SU-DHL-6 (cell line): ENCODE results near the gene TMEM187.
A peak's percentile ranks its signal among the peaks of the same experiment; 100 is the strongest.

ENCODE experiments used
- H2AFZ ChIP-seq: fragments of 200-600 bp; sonication (generic); 2 replicates; pipeline ENCODE4 v1.6.1; 2014; ENCODE audit warnings: low read depth, mild to moderate bottlenecking, moderate library complexity, mixed read lengths, antibody characterized with exemption, low read length; ENCODE audit not compliant: severe bottlenecking
- H3F3A ChIP-seq: fragments of 200-600 bp; shearing (Covaris generic); 2 replicates; pipeline ENCODE4 v1.6.0; 2016; ENCODE audit warnings: antibody characterized with exemption, mild to moderate bottlenecking; ENCODE audit not compliant: insufficient read depth
- H3K27ac ChIP-seq: fragments of 200-600 bp; sonication (generic); 2 replicates; pipeline ENCODE4 v1.5.1; 2016; ENCODE audit warnings: low read depth, mild to moderate bottlenecking, low read length, moderate library complexity, mixed read lengths
- H3K27me3 ChIP-seq: fragments of 200-600 bp; sonication (generic), shearing (Covaris generic); 2 replicates; pipeline ENCODE4 v1.6.0; 2014; ENCODE audit warnings: mild to moderate bottlenecking, low read length
- H3K36me3 ChIP-seq: fragments of 200-600 bp; sonication (generic); 2 replicates; pipeline ENCODE4 v1.6.1; 2014; ENCODE audit warnings: mild to moderate bottlenecking, low read length, mixed read lengths
- H3K4me2 ChIP-seq: fragments of 300-600, 200-600 bp; shearing (Covaris generic), sonication (generic); 2 replicates; pipeline ENCODE4 v1.6.0; 2014; ENCODE audit warnings: low read length, low read depth, mild to moderate bottlenecking; ENCODE audit not compliant: poor library complexity, severe bottlenecking
- H3K4me3 ChIP-seq: fragments of 200-600 bp; sonication (generic); 2 replicates; pipeline ENCODE4 v1.5.1; 2014; ENCODE audit warnings: antibody characterized with exemption, low read length, mild to moderate bottlenecking, mixed read lengths; ENCODE audit not compliant: insufficient read depth, poor library complexity, severe bottlenecking
- H3K79me2 ChIP-seq: fragments of 200-600 bp; sonication (generic); 2 replicates; pipeline ENCODE4 v1.6.1; 2014; ENCODE audit warnings: mild to moderate bottlenecking, low read length, moderate library complexity; ENCODE audit not compliant: insufficient read depth
- H3K9ac ChIP-seq: fragments of 200-600 bp; sonication (generic); 2 replicates; pipeline ENCODE4 v1.7.0; 2014; ENCODE audit warnings: mild to moderate bottlenecking, low read length
- H3K9me2 ChIP-seq: fragments of 200-600 bp; sonication (generic); replicated peaks from 2 replicates; pipeline ENCODE4 v1.6.1; 2014; ENCODE audit warnings: low read length; ENCODE audit not compliant: insufficient read depth
- H3K9me3 ChIP-seq: fragments of 200-600 bp; sonication (generic); 2 replicates; pipeline ENCODE4 v1.6.1; 2014; ENCODE audit warnings: low read length, mixed read lengths; ENCODE audit not compliant: insufficient read depth
- H4K20me1 ChIP-seq: fragments of 200-600 bp; sonication (generic); 2 replicates; pipeline ENCODE4 v1.6.1; 2014; ENCODE audit warnings: low read depth, mild to moderate bottlenecking, antibody characterized with exemption, low read length, moderate library complexity, mixed read lengths
- EZH2phosphoT487 ChIP-seq: fragments of 200-600 bp; sonication (generic), shearing (Covaris generic); conservative IDR thresholded peaks from 2 replicates; pipeline ENCODE4 v1.6.1; 2018; ENCODE audit warnings: mild to moderate bottlenecking, antibody characterized with exemption, low read length, moderate library complexity, mixed read lengths
- TF ChIP-seq, protein P1 (sequence below): fragments of 200-600 bp; sonication (generic); IDR thresholded peaks from one replicate; pipeline ENCODE4 v1.5.1; 2017; ENCODE audit warnings: antibody characterized with exemption, mild to moderate bottlenecking, low read length, moderate library complexity; ENCODE audit not compliant: insufficient read depth, poor library complexity, severe bottlenecking

The TMEM187 gene

DNA sequence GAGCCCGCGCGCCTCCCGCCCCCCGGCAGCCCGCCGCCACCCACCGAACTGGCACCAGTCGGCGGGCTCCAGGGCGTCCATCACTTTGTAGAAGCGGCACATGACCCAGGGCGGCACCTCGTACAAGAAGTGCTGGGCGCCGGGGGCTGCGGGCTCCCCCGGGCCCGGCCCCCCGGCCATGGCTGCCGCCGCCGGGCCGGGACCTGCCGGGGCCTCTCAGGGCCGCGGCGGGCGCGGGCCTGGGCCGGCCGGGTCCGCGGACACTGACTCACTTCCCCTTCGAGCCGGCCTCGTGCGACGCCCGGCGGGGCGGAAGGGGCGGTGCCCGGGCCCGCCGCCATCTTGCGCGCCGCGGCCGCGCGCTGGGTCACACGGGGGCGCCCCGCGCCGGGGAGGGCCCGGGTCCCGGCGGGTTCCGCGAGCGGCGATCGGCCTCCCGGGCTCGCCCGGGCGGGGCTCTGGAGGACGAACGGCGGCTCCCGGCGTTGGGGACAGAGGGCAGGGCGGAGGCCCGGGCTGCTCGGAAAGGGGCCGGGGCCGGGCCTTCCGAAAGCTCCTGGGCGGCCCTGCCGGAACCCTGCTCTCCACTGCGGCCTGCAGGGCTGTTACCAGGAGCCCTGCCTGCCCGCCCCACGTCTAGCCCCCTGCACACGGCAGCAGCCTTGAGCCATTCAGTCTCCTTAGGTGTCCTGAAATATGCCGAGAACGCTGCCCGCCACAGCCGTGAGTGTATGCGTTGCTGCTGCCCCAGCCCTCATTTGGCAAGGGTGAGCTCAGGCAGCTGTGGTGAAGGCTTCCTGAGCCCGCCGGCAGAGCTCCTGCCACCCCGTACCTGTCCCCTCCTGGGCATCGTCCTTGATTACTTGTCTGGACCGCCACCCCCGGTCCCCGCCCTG, 47.3 kb downstream of the TMEM187 start, which contains the start of gene IRAK1:
TSS of gene IRAK1 (minus strand) at position 270 of the 896 bp plus-strand sequence. CDS start at position 180, 90 bp downstream.
- Histone ChIP-seq H3K36me3 (no peaks in the 10 kb centered on the region), H3K4me2 (peak within 1 kb of the TSS; percentile 94), H4K20me1 (no peaks in the 10 kb centered on the region), H3K4me3 (peak within 1 kb of the TSS; percentile 76), H2AFZ (no peak within 1 kb of the TSS), H3K9me3 (no peaks in the 10 kb centered on the region), H3K9ac (peak within 1 kb of the TSS; percentile 91), H3K9me2 (no peaks in the 10 kb centered on the region), H3K27ac (peak within 1 kb of the TSS; percentile 81), H3K79me2 (peaks cover 15% of the 10 kb centered on the region; the same call in 1 of the 2 replicates), H3F3A (peaks cover 7% of the 10 kb centered on the region), H3K27me3 (no peaks in the 10 kb centered on the region)
- no peak for TF ChIP-seq EZH2phosphoT487
- TF ChIP-seq, protein P1, sequence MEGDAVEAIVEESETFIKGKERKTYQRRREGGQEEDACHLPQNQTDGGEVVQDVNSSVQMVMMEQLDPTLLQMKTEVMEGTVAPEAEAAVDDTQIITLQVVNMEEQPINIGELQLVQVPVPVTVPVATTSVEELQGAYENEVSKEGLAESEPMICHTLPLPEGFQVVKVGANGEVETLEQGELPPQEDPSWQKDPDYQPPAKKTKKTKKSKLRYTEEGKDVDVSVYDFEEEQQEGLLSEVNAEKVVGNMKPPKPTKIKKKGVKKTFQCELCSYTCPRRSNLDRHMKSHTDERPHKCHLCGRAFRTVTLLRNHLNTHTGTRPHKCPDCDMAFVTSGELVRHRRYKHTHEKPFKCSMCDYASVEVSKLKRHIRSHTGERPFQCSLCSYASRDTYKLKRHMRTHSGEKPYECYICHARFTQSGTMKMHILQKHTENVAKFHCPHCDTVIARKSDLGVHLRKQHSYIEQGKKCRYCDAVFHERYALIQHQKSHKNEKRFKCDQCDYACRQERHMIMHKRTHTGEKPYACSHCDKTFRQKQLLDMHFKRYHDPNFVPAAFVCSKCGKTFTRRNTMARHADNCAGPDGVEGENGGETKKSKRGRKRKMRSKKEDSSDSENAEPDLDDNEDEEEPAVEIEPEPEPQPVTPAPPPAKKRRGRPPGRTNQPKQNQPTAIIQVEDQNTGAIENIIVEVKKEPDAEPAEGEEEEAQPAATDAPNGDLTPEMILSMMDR, result no peak

DNA sequence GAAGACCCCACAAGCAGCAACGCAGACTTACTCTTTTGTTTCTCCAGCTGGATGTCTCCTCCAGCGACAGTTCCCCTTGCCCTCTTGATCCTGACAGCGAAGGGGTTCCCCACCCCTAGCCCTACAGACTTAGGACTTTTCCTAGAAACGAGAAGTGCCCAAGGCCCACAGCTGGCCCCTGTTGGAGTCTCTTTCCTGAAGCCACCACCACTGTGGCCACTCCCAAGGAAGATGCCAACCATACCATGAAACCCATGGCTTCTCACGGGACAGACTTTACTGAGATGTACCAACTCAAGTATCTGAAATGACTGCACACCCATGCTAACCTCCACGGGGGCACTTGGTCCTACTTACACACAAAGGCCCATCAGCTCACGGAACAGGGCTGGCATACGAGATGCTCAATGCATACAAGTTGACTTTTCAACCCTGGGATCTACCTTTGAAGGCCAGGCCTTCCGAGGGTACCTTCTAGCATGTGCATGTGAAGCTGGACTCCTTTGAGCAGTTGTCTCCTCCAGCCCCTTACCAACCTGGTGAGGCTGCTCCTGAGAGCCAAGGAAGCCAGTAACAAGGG, 48.1 kb downstream of the TMEM187 start:
- Histone ChIP-seq H3F3A (peaks cover 7% of the 10 kb centered on the region), H2AFZ (no peak overlapping the region), H3K9ac (peak overlapping the region; percentile 91), H3K27me3 (no peaks in the 10 kb centered on the region), H3K4me2 (peak overlapping the region; percentile 55), H3K9me3 (no peaks in the 10 kb centered on the region), H3K9me2 (no peaks in the 10 kb centered on the region), H3K4me3 (peak overlapping the region; percentile 51), H3K79me2 (peaks cover 15% of the 10 kb centered on the region; the same call in 1 of the 2 replicates), H4K20me1 (no peaks in the 10 kb centered on the region), H3K27ac (peak overlapping the region; percentile 63), H3K36me3 (no peaks in the 10 kb centered on the region)
- TF ChIP-seq, protein P1, result no peak
- TF ChIP-seq EZH2phosphoT487, result no peak

DNA sequence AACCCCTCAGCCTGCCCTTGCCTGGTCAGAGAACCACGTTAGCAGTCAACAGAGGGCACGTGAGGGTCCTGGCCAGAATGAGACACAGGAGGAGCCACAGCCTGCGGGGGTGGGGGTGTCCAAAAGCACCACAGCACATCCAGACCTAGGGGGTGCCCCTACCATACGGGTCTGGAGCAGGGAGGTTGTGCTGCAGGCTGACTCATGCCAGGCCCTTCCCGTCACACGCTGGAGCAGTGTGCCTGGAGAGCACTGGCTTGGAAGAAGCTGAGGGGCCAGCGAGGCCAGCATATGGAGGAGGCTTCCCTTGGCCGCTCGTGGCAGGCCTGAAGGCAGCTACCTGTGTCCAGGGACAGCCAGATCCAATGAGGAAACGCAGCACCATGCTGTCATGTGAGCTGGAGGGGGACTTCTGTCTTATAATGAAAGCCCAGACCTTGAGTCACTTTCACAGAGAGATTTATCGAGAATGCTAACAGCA, 48.6 kb downstream of the TMEM187 start:
- H2AFZ ChIP-seq, result no peak overlapping the region
- no peaks in the 10 kb centered on the region for H3K9me3 ChIP-seq
- H3K4me3 ChIP-seq, result peak overlapping the region; percentile 30
- TF ChIP-seq, protein P1, result no peak
- TF ChIP-seq EZH2phosphoT487, result no peak
- no peaks in the 10 kb centered on the region for H4K20me1 ChIP-seq
- no peaks in the 10 kb centered on the region for H3K36me3 ChIP-seq
- H3K9ac ChIP-seq, result peak overlapping the region; percentile 91
- no peaks in the 10 kb centered on the region for H3K9me2 ChIP-seq
- H3K27me3 ChIP-seq, result no peaks in the 10 kb centered on the region
- peaks cover 7% of the 10 kb centered on the region for H3F3A ChIP-seq
- H3K27ac ChIP-seq, result peak overlapping the region; percentile 63
- H3K79me2 ChIP-seq, result peaks cover 15% of the 10 kb centered on the region; the same call in 1 of the 2 replicates
- peak overlapping the region; percentile 55 for H3K4me2 ChIP-seq
